Measurements from ENCODE around the gene FMN1. TPM values are rescaled to one million over a fixed set of nuclear protein-coding genes. Genes with fewer than 3 reads are reported as not detected.

Gene FMN1
- polyA plus RNA-seq, 1 experiment = 3.7 TPM

DNA sequence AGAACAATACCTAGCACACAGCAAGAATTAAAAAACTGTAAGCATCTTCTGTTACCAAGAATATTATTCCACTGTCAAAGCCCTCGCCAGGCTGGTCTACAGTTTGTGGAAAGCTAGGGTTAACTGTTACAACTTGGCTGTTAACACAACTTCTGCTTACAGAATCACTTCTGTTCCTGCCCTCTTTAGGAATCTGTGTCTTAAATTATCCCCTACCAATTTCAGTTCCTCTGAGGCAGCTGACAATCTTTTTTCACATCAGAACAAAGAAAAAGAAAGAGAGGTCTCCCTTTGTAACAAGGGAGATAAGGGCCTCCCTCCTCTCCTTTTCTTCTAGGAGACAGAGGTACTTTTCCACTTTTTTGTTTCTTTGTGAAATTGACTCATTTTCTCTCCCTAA is 188.9 kb downstream of the FMN1 start:
- H3K27ac ChIP-seq (ENCODE audit: low read depth, low read length) = no peak overlapping the region
- CTCF ChIA-PET = no interaction called here

GRCh38 chr15:33001926-33002325 is 192.6 kb downstream of the FMN1 start:
- CTCF ChIA-PET = interaction anchor here (0.7 kb wide), 1 partner anchor 339 kb away, joined by 3 read pairs; no protein-coding TSS in a partner anchor
- DNase-seq (ENCODE audit: low read depth, low spot score) = no peak
- H3K9me3 ChIP-seq (ENCODE audit: control insufficient read depth, insufficient read depth, low read length) = peaks cover 6% of the 10 kb centered on the region; the same call in 1 of the 2 replicates
- H3K27ac ChIP-seq (ENCODE audit: low read depth, low read length) = no peak overlapping the region
- no peaks in the 10 kb centered on the region for H3K27me3 ChIP-seq (ENCODE audit: control insufficient read depth, insufficient read depth, low read length)
- no peak overlapping the region for H3K4me3 ChIP-seq (ENCODE audit: low read depth, low read length)
- TF ChIP-seq CTCF (IDR thresholded peaks at IDR 0.05; ENCODE audit: low read depth, low read length) = no peak
- POLR2A ChIA-PET = no interaction called here

More for the DNA sequence above, 188.9 kb downstream of the FMN1 start:
- no peak for DNase-seq (ENCODE audit: low read depth, low spot score)
- no peaks in the 10 kb centered on the region for H3K27me3 ChIP-seq (ENCODE audit: control insufficient read depth, insufficient read depth, low read length)
- no peak overlapping the region for H3K4me3 ChIP-seq (ENCODE audit: low read depth, low read length)
- POLR2A ChIA-PET = no interaction called here
- no peaks in the 10 kb centered on the region for H3K9me3 ChIP-seq (ENCODE audit: control insufficient read depth, insufficient read depth, low read length)
- no peak for TF ChIP-seq CTCF (IDR thresholded peaks at IDR 0.05; ENCODE audit: low read depth, low read length)

DNA sequence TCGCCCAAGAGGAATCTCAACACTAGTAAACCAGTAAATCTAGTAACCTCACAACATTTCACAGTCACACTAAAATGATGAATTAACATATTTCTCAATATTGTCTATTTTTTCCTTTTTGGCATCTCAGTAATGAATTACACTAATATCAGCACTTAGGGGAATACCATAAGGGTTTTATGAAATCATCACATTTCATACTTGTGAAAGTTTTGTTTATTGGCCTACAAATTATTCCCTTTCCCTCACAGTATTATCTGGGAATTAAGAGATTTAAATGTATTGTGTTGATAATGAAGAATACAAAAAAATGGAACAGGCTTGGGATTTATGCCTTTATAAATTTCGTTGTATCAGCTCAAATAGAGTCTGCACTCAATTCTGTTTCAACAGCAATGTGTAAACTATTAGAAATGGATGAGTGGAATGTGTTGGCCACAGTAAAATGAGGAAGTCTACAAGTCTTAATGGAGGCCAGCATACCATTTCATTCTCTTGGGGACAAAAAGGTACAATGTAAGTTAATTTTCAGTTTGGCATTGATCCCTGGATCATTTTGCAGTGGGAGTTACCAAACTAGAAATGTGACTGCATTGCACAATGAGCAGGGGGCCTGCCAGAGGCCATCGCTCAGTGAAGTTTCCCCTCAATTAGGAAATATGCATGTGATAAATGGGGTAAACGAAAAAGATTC is 195.4 kb downstream of the FMN1 start:
- no peak overlapping the region for H3K27ac ChIP-seq (ENCODE audit: low read depth, low read length)
- DNase-seq (ENCODE audit: low read depth, low spot score) = no peak
- CTCF ChIA-PET = interaction anchor here (2.0 to 6.0 kb wide), 3 partner anchors 337 to 348 kb away, joined by 13 to 153 read pairs (median 45); no protein-coding TSS in a partner anchor
- H3K9me3 ChIP-seq (ENCODE audit: control insufficient read depth, insufficient read depth, low read length) = peaks cover 6% of the 10 kb centered on the region; the same call in 1 of the 2 replicates
- H3K4me3 ChIP-seq (ENCODE audit: low read depth, low read length) = no peak overlapping the region
- no peaks in the 10 kb centered on the region for H3K27me3 ChIP-seq (ENCODE audit: control insufficient read depth, insufficient read depth, low read length)
- no peak for TF ChIP-seq CTCF (IDR thresholded peaks at IDR 0.05; ENCODE audit: low read depth, low read length)
- POLR2A ChIA-PET = no interaction called here

DNA sequence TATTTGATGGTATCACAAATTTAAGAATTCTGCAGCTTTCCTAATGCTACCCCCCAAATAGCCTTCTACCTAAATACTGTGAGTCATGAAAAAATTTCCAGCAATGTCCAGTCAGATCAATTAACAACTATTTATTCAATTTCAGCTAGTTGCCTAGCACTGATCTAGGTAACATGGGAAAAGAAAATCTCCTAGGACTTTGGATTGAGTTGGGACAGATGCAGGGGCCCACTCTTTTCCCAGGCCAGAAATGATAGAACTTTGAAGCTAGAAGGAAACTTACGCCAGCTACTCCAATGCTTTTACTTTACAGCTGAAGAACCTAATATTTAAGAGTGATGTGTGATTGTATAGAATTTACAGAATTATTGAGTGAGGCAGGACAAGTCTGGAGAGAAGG is 196.3 kb downstream of the FMN1 start:
- Histone ChIP-seq H3K4me3 (ENCODE audit: low read depth, low read length) (no peak overlapping the region), H3K27ac (ENCODE audit: low read depth, low read length) (no peak overlapping the region), H3K9me3 (ENCODE audit: control insufficient read depth, insufficient read depth, low read length) (peaks cover 6% of the 10 kb centered on the region; the same call in 1 of the 2 replicates), H3K27me3 (ENCODE audit: control insufficient read depth, insufficient read depth, low read length) (no peaks in the 10 kb centered on the region)
- POLR2A ChIA-PET = no interaction called here
- DNase-seq (ENCODE audit: low read depth, low spot score) = no peak
- CTCF ChIA-PET = interaction anchor here (1.3 to 6.0 kb wide), 7 partner anchors 9 to 347 kb away, joined by 3 to 153 read pairs (median 11); no protein-coding TSS in a partner anchor
- no peak for TF ChIP-seq CTCF (IDR thresholded peaks at IDR 0.05; ENCODE audit: low read depth, low read length)

DNA sequence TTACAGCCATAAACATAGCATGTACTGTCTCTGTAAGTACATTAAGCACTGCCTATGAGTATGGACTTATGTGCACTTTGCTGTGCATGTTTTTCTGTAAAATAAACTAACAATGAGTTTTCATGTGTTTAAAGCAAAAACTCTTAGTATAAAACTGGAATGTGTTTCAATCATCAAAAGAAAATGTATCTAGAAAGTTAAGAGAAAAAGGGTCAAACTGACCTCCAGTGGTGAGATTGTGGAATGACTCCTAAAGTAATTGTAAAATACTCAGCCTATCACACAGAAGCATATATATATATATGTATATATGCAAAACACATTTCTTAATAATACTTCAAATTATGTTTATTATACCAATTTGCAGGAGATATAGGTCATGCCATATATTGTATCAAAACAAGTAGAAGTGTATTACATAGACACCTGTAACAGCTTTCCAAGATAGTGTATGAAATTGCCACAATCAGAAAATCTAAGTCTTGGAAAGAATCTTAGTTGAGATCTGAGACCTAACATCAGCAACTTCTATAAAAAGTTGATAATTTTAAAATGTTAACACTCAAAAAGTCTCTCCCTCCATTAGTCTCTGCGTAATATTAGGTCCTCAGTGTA is 199.6 kb downstream of the FMN1 start:
- Histone ChIP-seq H3K27ac (ENCODE audit: low read depth, low read length) (no peak overlapping the region), H3K27me3 (ENCODE audit: control insufficient read depth, insufficient read depth, low read length) (no peaks in the 10 kb centered on the region), H3K4me3 (ENCODE audit: low read depth, low read length) (no peak overlapping the region), H3K9me3 (ENCODE audit: control insufficient read depth, insufficient read depth, low read length) (peaks cover 1% of the 10 kb centered on the region; the same call in 1 of the 2 replicates)
- no peak for DNase-seq (ENCODE audit: low read depth, low spot score)
- POLR2A ChIA-PET = no interaction called here
- CTCF ChIA-PET = interaction anchor here (0.6 to 6.0 kb wide), 18 partner anchors 39 to 352 kb away, joined by 3 to 153 read pairs (median 6); no protein-coding TSS in a partner anchor
- peak; percentile 70 for TF ChIP-seq CTCF (IDR thresholded peaks at IDR 0.05; ENCODE audit: low read depth, low read length)

Data from AG04450 (cell line).